LNCaP clone FGC (cell line): ENCODE results near the gene FAM9C.

Experiments used
- DNase-seq: peaks from one replicate; pipeline ENCODE4 v3.0.0-alpha.2; 2011; ENCODE audit warnings: low read depth
- H3K4me3 ChIP-seq: 2 replicates; pipeline ENCODE4 v1.5.1; 2011; ENCODE audit warnings: mild to moderate bottlenecking, low read depth, low read length, control low read depth
- CTCF ChIP-seq: IDR thresholded peaks from 2 replicates; pipeline ENCODE4 v1.5.1; 2012; ENCODE audit warnings: mild to moderate bottlenecking; ENCODE audit not compliant: control insufficient read depth, insufficient read depth; ENCODE audit errors: extremely low read depth

Gene FAM9C

GRCh38 chrX:13010546-13010945 is 33.9 kb downstream of the FAM9C start:
- no peak for DNase-seq
- TF ChIP-seq CTCF: no peak
- no peak overlapping the region for H3K4me3 ChIP-seq

GRCh38 chrX:13009844-13010243 is 34.6 kb downstream of the FAM9C start:
- TF ChIP-seq CTCF: no peak
- no peak for DNase-seq
- H3K4me3 ChIP-seq: no peak overlapping the region

- H3K4me3 ChIP-seq: no peak overlapping the region
- no peak for TF ChIP-seq CTCF
- DNase-seq: no peak
Observed at GRCh38 chrX:13009273-13009672, 35.1 kb downstream of the FAM9C start.

- no peak for TF ChIP-seq CTCF
- H3K4me3 ChIP-seq: no peak overlapping the region
- no peak for DNase-seq
Observed at GRCh38 chrX:13008851-13009250, 35.6 kb downstream of the FAM9C start.

GRCh38 chrX:13008189-13008533 is 36.3 kb downstream of the FAM9C start:
- no peak overlapping the region for H3K4me3 ChIP-seq
- no peak for DNase-seq
- no peak for TF ChIP-seq CTCF

- no peak for DNase-seq
- no peak overlapping the region for H3K4me3 ChIP-seq
- no peak for TF ChIP-seq CTCF
Observed at GRCh38 chrX:13007519-13008188, 36.8 kb downstream of the FAM9C start.
